GM19239 (cell line): Measurements from ENCODE around the gene HK1.
A peak's percentile ranks its signal among the peaks of the same experiment; 100 is the strongest.
"Not testable (repeated sequence)": the region's sequence is repeated elsewhere in the genome, so short reads cannot be mapped to it uniquely, and the experiment has no call there.

Experiments used
- DNase-seq: peaks from one replicate; pipeline ENCODE4 v3.0.0; 2011; ENCODE audit warnings: low spot score; ENCODE audit not compliant: insufficient read length
- FAIRE-seq: peaks from 2 replicates; lab custom pipeline; 2011; peaks lifted over from hg19 to GRCh38; lab: Jason Lieb, UNC

The HK1 gene

DNA sequence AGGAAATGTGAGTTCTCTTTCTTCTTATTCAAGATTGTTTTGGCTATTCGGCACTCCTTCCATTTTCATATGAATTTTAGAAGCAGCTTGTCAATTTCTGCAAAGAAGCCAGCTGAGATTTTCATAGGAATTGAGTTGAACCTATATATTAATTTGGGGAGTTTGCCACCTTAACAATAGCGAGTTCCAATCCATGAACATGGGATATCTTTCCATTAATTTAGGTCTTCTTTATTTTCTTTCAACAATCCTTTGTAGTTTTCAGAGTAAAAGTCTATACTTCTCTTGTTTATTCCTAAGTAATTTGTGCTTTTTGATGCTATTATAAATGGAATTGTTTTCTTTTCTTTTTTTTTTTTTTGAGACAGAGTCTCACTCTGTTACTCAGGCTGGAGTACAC lies 26.9 kb upstream of the HK1 start:
- DNase-seq, FAIRE-seq: not testable (repeated sequence)

DNA sequence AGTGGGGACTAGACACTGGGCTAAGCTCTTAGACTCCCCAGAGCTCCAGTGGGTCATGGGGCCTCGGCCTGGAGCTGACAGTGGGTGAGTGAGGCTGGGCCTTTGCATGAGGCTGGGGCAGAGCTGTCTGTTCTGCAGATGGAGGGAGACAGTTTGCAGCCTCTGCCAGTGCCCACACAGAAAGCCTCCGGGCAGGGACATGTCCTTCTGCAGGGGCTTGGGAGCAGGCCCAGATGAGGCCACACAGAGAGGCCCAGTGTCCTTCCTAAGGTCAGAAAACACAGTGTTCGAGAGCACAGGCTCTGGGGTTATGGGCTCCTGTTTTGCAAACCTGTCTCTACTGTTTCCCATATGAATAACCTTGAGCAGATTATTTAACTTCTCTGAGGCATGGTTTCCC lies 25.1 kb upstream of the HK1 start:
- FAIRE-seq (no peak), DNase-seq (no peak)

DNA sequence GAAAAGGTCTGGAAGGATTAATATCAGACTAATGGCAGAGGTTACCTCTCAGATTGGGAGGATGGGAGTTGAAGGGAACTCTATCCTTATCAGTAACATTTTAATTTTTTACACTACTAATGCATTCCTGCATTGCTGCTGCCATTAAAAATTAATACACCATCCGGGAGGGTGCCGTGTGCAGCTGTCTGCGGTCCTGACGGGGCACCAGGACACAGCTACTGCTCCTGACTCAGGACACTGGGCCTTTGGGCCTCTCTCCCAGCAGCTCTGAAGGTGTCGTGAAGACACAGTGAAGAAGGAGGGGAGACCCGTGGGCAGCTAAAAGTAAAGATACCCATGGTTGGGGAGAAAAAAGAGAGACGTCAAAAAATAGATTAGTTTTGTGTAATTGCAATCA lies 23.4 kb upstream of the HK1 start:
- no peak for FAIRE-seq

DNA sequence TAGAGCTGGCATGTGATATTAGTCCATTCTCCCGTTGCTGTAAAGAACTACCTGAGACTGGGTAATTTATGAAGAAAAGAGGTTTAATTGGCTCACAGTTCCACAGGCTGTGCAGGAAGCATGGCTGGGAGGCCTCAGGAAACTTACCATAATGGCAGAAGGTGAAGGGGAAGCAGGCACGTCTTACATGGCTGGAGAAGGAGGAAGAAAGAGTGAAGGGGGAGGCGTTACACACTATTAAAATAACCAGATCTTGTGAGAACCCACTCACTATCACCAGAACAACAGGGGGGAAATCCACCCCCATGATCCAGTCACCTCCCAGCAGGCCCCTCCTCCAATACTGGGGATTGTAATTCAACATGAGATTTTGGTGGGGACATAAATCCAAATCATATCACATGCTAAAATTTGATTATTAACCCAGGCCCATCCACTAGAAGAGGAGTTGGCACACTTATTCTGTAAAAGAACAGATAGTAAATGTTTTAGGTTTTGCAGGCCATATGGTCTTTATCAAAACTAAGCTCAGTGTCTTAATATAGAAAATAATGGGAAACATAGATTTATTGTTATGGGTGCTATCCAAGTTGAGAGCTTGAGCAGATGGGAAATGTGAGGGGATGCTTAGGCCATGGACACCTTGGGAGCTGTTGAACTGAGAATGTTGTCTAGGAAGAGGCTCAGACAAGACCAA lies 18.6 kb upstream of the HK1 start:
- no peak for DNase-seq

More for the DNA sequence above, 23.4 kb upstream of the HK1 start:
- DNase-seq = no peak

GRCh38 chr10:69261184-69261583 lies 17.1 kb upstream of the HK1 start:
- DNase-seq = no peak
- no peak for FAIRE-seq

More for the DNA sequence above, 18.6 kb upstream of the HK1 start:
- FAIRE-seq = no peak

- DNase-seq = peak; percentile 19
- no peak for FAIRE-seq
Observed at GRCh38 chr10:69262292-69262751, 16.0 kb upstream of the HK1 start.

- no peak for DNase-seq
- FAIRE-seq = no peak
Observed at GRCh38 chr10:69265521-69265920, 12.8 kb upstream of the HK1 start.

- DNase-seq (no peak), FAIRE-seq (no peak)
Observed at GRCh38 chr10:69268761-69269416, 9.4 kb upstream of the HK1 start.

DNA sequence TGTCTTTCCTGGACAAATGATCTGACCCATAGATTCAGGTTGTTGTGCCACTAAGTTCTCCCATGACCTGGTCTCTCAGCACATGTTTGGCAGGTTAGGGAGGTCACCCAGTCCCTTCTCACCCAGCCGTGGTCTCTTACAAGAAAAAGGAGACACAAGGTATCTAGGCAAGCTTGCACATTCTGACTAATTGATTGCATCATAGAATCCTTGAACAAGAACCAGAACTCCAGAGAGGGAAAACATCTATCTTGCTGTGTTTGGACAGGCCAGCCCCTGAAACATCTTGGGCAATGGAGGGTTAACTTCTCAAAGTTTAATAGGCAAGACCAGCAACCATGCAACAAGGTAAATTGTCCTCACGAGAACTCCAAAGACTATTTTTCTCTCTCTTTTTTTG lies 8.5 kb upstream of the HK1 start:
- DNase-seq (no peak), FAIRE-seq (no peak)

GRCh38 chr10:69270990-69271389 lies 7.3 kb upstream of the HK1 start:
- DNase-seq (no peak), FAIRE-seq (no peak)

DNA sequence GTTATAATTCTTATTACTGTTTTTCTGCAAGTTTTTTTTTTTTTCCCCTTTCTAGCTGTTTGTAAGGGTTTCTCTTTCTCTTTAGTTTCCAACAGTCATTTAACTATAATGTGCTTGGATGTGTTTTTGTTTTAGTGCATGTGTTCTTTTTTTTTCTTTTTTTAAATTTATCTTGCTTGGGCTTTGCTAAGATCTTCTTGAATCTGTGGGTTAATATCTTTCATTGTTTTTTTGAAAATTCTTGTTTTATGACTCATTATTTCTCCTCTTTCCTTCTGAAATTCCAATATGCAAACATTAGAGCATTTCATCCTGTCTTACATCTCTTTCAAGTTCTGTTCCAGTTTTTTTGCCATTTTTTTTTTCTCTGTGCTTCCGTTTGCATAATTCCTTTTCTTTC lies 5.7 kb upstream of the HK1 start:
- no peak for FAIRE-seq

DNA sequence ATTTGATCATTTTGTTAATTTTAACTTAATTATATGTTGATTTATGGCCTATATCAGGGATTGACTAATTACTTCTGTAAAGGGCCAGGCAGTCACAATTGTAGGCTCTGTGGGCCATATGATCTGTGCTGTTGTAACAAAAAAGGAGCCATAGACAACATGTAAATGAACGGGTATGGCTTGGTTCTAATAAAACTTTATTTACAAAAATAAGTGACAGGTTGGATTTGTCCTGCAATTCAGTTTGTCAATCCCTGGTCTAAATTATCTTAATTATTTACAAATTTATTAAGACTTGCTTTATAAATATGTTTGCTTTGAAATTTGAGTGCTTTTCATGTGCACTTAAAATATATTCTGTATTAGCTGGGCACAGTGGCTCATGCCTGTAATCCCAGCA lies 2.9 kb upstream of the HK1 start:
- FAIRE-seq = no peak
- DNase-seq = no peak

More for the DNA sequence above, 5.7 kb upstream of the HK1 start:
- DNase-seq = no peak

GRCh38 chr10:69276503-69276902 lies 1.8 kb upstream of the HK1 start:
- FAIRE-seq = no peak

DNA sequence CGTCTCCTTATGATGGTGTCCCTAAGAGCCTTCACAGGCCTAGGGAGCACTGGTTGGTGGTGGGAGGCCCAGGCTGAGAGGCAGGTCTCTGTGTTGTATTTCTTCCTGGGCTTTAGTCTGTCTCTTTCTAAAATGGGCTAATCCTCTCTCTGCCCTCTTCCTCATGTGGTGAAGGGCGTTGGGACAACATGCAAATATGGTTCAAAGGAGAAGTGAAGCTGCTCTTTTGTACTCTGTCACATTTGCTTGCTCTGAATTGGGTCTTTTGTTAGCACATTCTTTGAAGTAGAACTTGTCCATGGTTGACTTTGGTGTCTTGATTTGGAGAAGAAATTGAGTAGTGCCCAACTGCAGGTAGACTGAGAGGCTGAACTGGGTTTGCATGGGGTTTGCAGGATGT lies 814 bp downstream of the HK1 start:
- no peak for DNase-seq
- FAIRE-seq = no peak

More at GRCh38 chr10:69276503-69276902, 1.8 kb upstream of the HK1 start:
- DNase-seq = no peak

DNA sequence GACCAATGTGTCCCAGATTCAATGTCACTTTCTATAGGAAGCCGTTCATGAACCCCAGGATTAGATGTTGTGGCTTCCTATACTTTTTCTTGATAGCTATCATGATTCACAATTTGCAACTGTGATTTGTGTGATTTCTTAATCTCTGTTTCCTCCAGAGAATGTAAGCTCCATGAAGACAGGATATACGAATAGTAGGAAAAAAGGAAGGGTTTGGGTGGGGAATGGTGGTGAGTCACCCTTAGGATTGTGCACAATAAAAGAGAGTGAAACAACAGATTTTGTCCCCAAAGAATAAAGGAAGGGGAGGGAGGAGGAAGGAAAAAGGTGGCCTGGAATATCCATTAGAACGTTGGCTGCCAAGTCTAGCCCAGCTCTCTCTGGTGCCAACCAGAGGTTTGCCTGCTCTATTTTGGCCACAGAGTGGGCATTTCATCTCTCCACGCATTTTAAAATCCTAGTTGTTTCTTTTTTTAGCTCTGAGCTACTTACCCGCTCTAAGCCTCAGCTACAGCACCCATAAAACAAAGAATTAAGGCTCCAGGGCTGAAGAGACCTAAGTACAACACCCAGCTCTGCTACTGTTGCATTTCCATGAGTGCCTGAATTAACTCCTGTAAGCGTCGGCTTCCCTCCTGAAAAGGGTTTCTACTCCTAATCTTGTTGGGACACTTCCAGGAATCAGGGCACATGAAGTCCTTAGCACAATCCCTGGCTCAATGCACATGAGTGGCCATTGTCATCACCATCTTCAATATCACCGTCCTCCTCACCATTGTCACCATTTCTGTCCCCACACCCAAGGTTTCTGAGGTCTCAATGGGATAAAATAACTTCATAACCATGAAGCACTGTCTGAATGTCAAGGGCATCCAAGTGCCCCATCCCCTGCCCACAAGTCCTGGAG lies 3.5 kb downstream of the HK1 start:
- DNase-seq (no peak), FAIRE-seq (no peak)

DNA sequence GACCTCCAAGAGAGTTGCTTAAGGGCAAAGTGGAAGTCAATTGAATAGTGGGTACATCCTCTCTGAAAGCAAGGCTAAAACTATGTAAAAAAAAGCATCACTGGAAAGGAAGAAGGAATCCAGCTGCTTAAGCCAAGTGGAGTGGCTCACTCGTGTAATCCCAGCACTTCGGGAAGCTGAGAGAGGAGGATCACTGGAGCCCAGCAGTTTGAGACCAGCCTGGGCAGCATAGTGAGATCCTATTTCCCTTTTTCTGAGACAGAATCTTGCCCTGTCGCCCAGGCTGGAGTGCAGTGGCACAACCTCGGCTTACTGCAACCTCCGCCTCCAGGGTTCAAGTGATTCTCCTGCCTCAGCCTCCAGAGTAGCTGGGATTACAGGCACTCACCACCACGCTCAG lies 6.1 kb downstream of the HK1 start:
- not testable (repeated sequence) for FAIRE-seq, DNase-seq

GRCh38 chr10:69285699-69286098 lies 7.4 kb downstream of the HK1 start:
- DNase-seq (no peak), FAIRE-seq (no peak)

DNA sequence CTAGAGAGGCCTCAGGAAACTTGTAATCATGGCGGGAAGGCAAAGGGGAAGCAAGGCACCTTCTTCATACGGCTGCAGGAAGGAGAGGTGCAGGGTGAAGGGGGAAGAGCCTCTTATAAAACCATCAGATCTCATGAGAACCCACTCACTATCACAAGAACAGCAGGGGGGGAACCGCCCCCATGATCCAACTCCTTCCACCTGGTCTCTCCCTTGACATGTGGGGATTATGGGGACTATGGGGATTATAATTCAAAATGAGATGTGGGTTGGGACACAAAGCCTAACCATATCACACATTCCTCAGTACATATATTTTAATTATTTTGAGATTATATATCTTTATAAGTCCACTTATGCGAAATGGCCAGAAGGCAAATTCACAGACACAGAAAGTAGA lies 8.9 kb downstream of the HK1 start:
- FAIRE-seq = no peak
- no peak for DNase-seq

GRCh38 chr10:69290993-69291392 lies 12.7 kb downstream of the HK1 start:
- DNase-seq (no peak), FAIRE-seq (no peak)

DNA sequence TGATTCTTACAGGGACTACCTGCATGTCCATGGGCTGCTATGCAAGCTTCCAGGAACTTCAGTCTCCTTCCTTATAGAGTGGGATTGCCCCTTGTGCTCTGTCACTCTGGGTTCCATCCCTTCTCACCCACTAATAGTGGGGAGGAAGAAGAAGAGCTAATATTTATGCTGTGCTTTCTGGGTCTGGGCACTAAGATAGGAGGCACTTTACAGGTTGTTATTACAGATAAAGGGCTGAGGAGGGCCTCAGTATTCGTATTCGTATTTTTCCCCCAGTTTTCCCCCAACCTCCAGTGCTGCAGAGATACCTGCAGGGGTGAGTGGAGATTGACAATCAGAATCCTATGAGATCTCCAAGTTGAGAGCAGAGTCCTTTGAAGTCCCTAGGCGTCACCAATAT lies 14.2 kb downstream of the HK1 start:
- FAIRE-seq (no peak), DNase-seq (no peak)
